Epithelial cell of esophagus (primary cell): Measurements from ENCODE around the gene DHH.

ENCODE experiments used
- DNase-seq: peaks from one replicate; pipeline ENCODE4 v3.0.0; 2010; ENCODE audit warnings: low read depth
- H3K4me3 ChIP-seq: 2 replicates; pipeline ENCODE4 v1.5.1; 2011; ENCODE audit warnings: mild to moderate bottlenecking, low read length, control low read depth
- TF ChIP-seq, protein P1 (sequence below): IDR thresholded peaks from 2 replicates; pipeline ENCODE4 v1.5.1; 2011; ENCODE audit warnings: low read depth, mild to moderate bottlenecking, low read length, control low read depth, inconsistent platforms; ENCODE audit not compliant: insufficient read depth; ENCODE audit errors: missing control alignments

The DHH gene

DNA sequence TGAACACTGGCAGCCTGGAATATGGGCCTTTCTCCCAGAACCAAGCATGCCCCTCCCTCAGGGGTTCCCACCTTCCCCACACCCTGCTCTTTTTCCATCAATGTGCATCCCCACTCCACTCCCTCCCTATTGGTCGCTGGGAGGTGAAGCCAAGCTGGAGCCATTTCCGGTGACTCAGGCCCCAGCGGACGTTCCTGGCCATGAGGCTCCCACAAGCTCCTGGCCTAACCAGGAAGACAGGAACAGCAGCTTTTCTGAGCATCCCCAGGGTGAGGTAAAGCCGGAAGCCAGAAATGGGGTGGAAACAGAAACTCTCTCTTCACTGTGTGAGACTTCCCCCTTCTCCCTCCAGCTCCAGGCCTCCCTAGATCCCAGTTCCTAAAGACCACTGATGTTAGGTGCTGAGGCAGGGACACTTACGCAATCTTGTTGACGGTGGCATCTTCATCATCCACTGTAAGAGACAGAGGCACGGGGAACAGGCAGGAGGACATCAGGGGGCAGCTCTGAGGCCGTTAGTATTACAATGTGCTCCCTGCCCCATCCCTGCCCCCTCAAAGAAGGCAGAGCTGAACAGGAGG is 11.0 kb upstream of the DHH start:
- peak; percentile 91 for DNase-seq
- no peak overlapping the region for H3K4me3 ChIP-seq
- TF ChIP-seq, protein P1, sequence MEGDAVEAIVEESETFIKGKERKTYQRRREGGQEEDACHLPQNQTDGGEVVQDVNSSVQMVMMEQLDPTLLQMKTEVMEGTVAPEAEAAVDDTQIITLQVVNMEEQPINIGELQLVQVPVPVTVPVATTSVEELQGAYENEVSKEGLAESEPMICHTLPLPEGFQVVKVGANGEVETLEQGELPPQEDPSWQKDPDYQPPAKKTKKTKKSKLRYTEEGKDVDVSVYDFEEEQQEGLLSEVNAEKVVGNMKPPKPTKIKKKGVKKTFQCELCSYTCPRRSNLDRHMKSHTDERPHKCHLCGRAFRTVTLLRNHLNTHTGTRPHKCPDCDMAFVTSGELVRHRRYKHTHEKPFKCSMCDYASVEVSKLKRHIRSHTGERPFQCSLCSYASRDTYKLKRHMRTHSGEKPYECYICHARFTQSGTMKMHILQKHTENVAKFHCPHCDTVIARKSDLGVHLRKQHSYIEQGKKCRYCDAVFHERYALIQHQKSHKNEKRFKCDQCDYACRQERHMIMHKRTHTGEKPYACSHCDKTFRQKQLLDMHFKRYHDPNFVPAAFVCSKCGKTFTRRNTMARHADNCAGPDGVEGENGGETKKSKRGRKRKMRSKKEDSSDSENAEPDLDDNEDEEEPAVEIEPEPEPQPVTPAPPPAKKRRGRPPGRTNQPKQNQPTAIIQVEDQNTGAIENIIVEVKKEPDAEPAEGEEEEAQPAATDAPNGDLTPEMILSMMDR: no peak

DNA sequence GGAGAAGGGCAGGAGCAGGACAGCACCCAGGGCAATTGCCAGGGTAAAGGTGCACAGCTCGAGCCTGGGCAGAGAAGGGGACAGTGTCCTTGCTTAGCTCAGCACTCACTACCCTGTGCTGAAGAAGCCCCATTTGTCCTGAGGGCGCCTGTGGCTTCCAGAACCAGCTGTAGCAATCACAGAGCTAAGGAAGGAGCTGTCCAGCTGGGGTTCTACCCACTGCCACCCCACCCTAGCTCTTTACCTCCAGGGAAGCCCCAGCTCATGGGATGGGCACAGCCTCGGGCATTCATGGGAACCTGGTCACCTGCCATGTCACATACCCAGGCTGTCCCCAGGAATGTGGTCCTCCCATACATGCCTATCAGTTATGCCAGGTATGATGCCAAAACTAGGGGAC is 10.2 kb upstream of the DHH start:
- TF ChIP-seq, protein P1: no peak
- no peak overlapping the region for H3K4me3 ChIP-seq
- no peak for DNase-seq

DNA sequence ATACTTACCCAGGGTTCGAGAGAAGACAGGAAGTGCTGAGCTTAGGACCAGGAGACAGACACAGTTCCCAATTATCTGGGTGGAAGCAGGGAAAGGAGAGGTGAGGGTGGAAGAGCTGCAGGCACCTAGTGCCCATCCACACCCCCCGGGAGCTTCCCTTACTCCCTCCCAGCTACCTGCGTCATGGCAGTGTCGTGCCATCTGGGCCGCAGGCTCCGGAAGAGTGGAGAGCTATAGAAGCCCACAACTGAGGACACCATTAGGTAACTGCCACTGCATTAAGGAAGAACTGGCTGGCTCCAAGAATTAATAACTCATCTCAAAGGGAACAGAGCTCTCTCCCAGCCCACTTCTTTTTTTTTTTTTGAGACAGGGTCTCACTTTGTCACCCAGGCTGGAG is 5.8 kb upstream of the DHH start:
- TF ChIP-seq, protein P1: no peak
- no peak for DNase-seq
- H3K4me3 ChIP-seq: no peak overlapping the region

- no peak for DNase-seq
- TF ChIP-seq, protein P1: no peak
- no peak overlapping the region for H3K4me3 ChIP-seq
Measured at GRCh38 chr12:49098703-49099102, 4.1 kb upstream of the DHH start.

DNA sequence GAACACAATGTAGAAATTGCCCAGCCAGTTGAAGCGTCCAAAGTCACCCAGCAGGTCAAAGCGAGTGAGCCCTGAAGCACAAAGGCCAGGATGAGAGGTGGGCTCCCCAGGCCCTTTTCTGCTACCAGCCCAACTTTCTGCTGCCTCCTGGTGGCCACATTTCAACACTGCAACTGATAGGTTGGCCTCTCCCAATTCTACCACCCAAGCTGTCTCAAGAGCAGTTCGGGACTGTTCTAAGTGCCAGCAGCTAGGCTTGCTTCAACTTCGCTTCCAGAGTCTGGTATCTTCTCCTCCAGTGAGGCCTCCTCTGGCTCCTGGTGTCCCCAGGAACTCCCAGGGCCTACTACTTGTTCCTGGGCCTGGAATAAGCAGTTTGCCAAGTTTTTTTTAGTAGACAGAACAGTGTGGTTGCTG is 3.4 kb upstream of the DHH start:
- TF ChIP-seq, protein P1: peak; percentile 81
- no peak overlapping the region for H3K4me3 ChIP-seq
- peak; percentile 47 for DNase-seq

- H3K4me3 ChIP-seq: no peak overlapping the region
- DNase-seq: no peak
Measured at GRCh38 chr12:49097381-49097780, 2.8 kb upstream of the DHH start.

GRCh38 chr12:49094975-49095365 is 369 bp upstream of the DHH start:
- no peak for DNase-seq
- TF ChIP-seq, protein P1: no peak
- H3K4me3 ChIP-seq: no peak overlapping the region

More at GRCh38 chr12:49097381-49097780, 2.8 kb upstream of the DHH start:
- TF ChIP-seq, protein P1: no peak
